HepG2 (cell line): ENCODE measurements around the gene ZNF79. TPM values are rescaled to one million over a fixed set of nuclear protein-coding genes. Genes with fewer than 3 reads are reported as not detected.

Experiments
- FOXP4 ChIP-seq: sonication (generic); formaldehyde crosslinking; IDR thresholded peaks from 2 replicates; pipeline ENCODE4 v1.4.0; 2020; ENCODE audit warnings: missing genetic modification reagents
- GMEB2 ChIP-seq: IDR thresholded peaks from 2 replicates; pipeline ENCODE4 v1.6.1; 2016; ENCODE audit warnings: missing biosample characterization, missing genetic modification reagents, low read depth
- HINFP ChIP-seq: sonication (generic); formaldehyde crosslinking; IDR thresholded peaks from 2 replicates; pipeline ENCODE4 v1.4.0; 2020; ENCODE audit warnings: low read depth, mild to moderate bottlenecking, missing genetic modification reagents
- HNF1A ChIP-seq, 2 experiments: sonication (generic) in 1 of 2; formaldehyde crosslinking in 1 of 2; IDR thresholded peaks; 2 replicates each; pipeline versions ENCODE4 v1.4.0 to v1.6.1; 2016 to 2020; ENCODE audit warnings: borderline replicate concordance in 1 of 2, low read depth in 1 of 2, mild to moderate bottlenecking in 1 of 2, missing genetic modification reagents in 1 of 2
- HNRNPL ChIP-seq: fragments of 200-400 bp; formaldehyde crosslinking; IDR thresholded peaks from 2 replicates; pipeline ENCODE4 v1.6.1; 2017; ENCODE audit warnings: mild to moderate bottlenecking, low read depth, low read length
- ISL2 ChIP-seq: sonication (generic); formaldehyde crosslinking; IDR thresholded peaks from 2 replicates; pipeline ENCODE4 v1.5.0; 2020; ENCODE audit warnings: missing genetic modification reagents
- KLF13 ChIP-seq: sonication (generic); formaldehyde crosslinking; IDR thresholded peaks from 2 replicates; pipeline ENCODE4 v1.4.0; 2020; ENCODE audit warnings: mild to moderate bottlenecking, missing genetic modification reagents
- MLXIP ChIP-seq: sonication (generic); formaldehyde crosslinking; IDR thresholded peaks from 2 replicates; pipeline ENCODE4 v1.9.0; 2021; ENCODE audit warnings: missing genetic modification reagents, borderline replicate concordance
- NCOA5 ChIP-seq: sonication (generic); formaldehyde crosslinking; IDR thresholded peaks from 2 replicates; pipeline ENCODE4 v1.4.0; 2020; ENCODE audit warnings: missing genetic modification reagents
- ZNF431 ChIP-seq: sonication (generic); formaldehyde crosslinking; IDR thresholded peaks from 2 replicates; pipeline ENCODE4 v1.9.0; 2022; ENCODE audit warnings: missing genetic modification reagents, low read depth, mild to moderate bottlenecking, borderline replicate concordance
- ZNF552 ChIP-seq: sonication (generic); formaldehyde crosslinking; IDR thresholded peaks from 2 replicates; pipeline ENCODE4 v1.9.0; 2022; ENCODE audit warnings: missing genetic modification reagents, mild to moderate bottlenecking, borderline replicate concordance
- ZNF878 ChIP-seq: sonication (generic); formaldehyde crosslinking; IDR thresholded peaks from 2 replicates; pipeline ENCODE4 v1.8.1; 2023; ENCODE audit warnings: mild to moderate bottlenecking, missing genetic modification reagents, moderate library complexity
- polyA plus RNA-seq, 8 experiments: library from polyadenylated mRNA; depleted of rRNA in 3 of 8; stranded (reverse) in 7 of 8; unstranded in 1 of 8; fragments of >200 nt; fragmentation: Illumina TruSeq in 4 of 8; extraction: Trizol in 4 of 8; gene quantifications; 2 replicates each; pipeline versions ENCODE4 v1.2.1 to v1.2.3, GENCODE V29; 2011 to 2016; ENCODE audit warnings: low read depth in 4 of 8, missing spikeins in 1 of 8, mixed read lengths in 1 of 8; ENCODE audit not compliant: insufficient read depth in 1 of 8
- total RNA-seq, 5 experiments: library from RNA; depleted of rRNA; stranded (reverse); fragments of >200 nt; fragmentation: Illumina TruSeq; extraction: Trizol; gene quantifications; 2 replicates each; pipeline ENCODE4 v1.2.3, GENCODE V29; 2016; ENCODE audit warnings: low read depth in 1 of 5

The ZNF79 gene
- total and polyA plus RNA-seq, 2 of the 13 experiments (the other 11 are each of a cell fraction or from before 2014, with no cell fraction given) = 3.7 to 8.1 TPM

- TF ChIP-seq HNF1A (IDR thresholded peaks at IDR 0.05; ENCODE audit: low read depth) (peak; percentile 50), HNF1A (CRISPR knock-in tag; IDR thresholded peaks at IDR 0.05; ENCODE audit: borderline replicate concordance) (peak; percentile 82; the same call in 1 of the 2 replicates), ZNF878 (peak; percentile 83; the same call in 1 of the 2 replicates), ISL2 (CRISPR knock-in tag) (peak; percentile 79), HINFP (CRISPR knock-in tag) (0 out of 2 replicates have a peak, but pooled peaks have one; percentile 55), GMEB2 (CRISPR knock-in tag) (no peak), HNRNPL (peak; percentile 77), NCOA5 (CRISPR knock-in tag) (no peak), ZNF431 (0 out of 2 replicates have a peak, but pooled peaks have one; percentile 46), KLF13 (CRISPR knock-in tag) (no peak), MLXIP (no peak), ZNF552 (CRISPR knock-in tag) (peak; percentile 44; the same call in 1 of the 2 replicates), FOXP4 (CRISPR knock-in tag) (peak; percentile 63)
Measured at GRCh38 chr9:127450830-127451607, 26.8 kb downstream of the ZNF79 start, which contains the start of the genes LRSAM1 and RPL12 (continued).
